GM19463 (cell line): ENCODE results near the gene CHD2.
"Not testable (repeated sequence)": the region's sequence is repeated elsewhere in the genome, so short reads cannot be mapped to it uniquely, and the experiment has no call there.

ENCODE experiments used
- ATAC-seq: cut with Tn5 transposase; IDR thresholded peaks from one replicate; pipeline ENCODE4 v1.9.1; 2021; ENCODE audit warnings: mild to moderate bottlenecking, moderate library complexity; ENCODE audit not compliant: unreplicated experiment

CHD2 gene

DNA sequence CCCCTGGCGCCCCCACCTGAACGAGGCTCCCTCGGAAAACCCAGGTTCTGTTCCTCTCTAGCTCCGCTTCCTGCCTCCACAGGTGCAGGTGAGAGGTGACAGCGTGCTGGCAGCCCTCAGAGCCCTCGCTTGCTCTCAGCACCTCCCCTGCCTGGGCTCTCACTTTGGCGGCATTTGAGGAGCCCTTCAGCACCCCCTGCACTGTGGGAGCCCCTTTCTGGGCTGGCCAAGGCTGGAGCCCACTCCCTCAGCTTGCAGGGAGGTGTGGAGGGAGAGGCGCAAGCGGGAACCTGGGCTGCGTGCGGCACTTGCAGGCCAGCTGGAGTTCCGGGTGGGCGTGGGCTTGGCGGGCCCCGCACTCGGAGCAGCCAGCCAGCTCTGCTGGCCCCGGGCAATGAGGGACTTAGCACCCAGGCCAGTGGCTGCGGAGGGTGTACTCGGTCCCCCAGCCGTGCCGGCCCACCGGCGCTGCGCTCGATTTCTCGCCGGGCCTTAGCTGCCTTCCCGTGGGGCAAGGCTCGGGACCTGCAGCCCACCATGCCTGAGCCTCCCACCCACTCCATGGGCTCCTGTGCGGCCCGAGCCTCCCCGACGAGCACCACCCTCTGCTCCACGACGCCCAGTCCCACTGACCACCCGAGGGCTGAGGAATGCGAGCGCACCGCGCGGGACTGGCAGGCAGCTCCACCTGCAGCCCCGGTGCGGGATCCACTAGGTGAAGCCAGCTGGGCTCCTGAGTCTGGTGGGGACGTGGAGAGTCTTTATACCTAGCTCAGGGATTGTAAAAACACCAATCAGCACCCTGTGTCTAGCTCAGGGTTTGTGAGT, 131.6 kb downstream of the CHD2 start:
- ATAC-seq, result not testable (repeated sequence)

- not testable (repeated sequence) for ATAC-seq
Observed at GRCh38 chr15:93032515-93033206, 132.5 kb downstream of the CHD2 start.

GRCh38 chr15:93033434-93034045, 133.4 kb downstream of the CHD2 start:
- no peak for ATAC-seq

GRCh38 chr15:93034512-93034911, 134.4 kb downstream of the CHD2 start:
- ATAC-seq, result no peak

GRCh38 chr15:93035092-93035915, 135.2 kb downstream of the CHD2 start:
- ATAC-seq, result peak; percentile 23

GRCh38 chr15:93035953-93036810, 136.1 kb downstream of the CHD2 start:
- ATAC-seq, result peak; percentile 90

GRCh38 chr15:93036951-93037819, 137.1 kb downstream of the CHD2 start:
- ATAC-seq, result no peak

DNA sequence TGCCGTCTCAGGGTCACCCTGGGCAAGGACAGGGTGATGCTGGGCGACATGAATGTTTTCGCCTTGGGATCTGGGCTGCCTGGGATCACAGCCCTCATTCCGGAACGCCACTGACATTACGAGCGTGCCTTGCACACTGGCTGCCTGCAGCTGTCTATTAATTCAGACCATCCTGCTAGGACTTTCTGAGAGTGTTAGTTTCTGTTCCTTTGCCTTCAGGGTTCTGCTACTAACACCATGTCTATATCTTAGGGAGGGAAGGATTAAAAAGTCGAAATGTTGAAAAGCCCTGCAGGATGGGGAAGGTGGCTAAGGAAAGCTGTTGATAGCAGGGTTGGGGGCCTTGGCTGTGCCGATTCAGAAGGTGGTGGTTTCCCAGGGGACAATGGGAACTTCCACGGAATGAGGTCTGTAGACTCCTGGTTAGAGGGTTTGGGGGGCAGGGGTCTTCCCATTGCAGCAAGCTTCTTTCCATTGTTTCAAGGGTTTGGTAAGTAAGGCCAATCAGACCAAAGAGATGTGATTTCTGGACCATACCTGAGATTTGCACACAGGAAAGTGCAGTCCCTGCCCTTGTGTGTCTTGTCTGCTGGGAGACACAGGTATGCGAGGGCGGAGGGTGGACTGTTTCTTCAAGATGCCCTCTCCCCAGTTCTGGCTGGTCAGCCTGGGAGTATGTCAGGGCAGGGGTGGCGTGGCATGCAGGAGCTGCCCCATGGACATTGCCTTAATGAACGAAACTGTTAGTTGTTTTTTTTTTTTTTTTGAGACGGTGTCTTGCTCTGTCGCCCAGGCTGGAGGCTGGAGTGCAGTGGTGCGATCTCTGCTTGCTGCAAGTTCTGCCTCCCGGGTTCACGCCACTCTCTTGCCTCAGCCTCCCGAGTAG, 137.9 kb downstream of the CHD2 start:
- ATAC-seq, result no peak

DNA sequence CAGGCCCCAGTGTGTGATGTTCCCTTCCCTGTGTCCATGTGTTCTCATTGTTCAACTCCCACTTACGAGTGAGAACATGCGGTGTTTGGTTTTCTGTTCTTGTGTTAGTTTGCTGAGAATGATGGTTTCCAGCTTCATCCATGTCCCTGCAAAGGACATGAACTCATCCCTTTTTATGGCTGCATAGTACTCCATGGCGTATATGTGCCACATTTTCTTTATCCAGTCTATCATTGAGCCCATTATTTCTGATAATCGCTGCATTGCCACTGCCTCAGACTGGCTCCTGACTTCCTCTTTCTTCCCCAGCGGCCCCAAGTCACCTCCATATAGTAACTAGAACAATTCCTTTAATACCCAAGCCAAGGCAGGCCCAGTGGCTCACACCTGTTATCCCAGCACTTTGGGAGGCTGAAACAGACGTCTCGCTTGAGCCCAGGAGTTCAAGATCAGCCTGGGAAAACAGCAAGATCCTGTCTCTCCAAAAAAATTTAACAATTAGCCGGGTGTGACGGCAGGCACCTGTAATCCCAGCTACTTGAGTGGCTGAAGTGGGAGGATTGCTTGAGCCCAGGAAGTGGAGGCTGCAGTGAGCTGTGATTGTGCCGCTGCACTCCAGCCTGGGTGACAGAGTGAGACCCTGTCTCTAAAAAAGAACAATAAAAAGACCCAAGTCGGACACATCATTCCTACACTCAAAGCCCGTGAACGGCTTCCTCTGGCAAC, 139.6 kb downstream of the CHD2 start:
- not testable (repeated sequence) for ATAC-seq

DNA sequence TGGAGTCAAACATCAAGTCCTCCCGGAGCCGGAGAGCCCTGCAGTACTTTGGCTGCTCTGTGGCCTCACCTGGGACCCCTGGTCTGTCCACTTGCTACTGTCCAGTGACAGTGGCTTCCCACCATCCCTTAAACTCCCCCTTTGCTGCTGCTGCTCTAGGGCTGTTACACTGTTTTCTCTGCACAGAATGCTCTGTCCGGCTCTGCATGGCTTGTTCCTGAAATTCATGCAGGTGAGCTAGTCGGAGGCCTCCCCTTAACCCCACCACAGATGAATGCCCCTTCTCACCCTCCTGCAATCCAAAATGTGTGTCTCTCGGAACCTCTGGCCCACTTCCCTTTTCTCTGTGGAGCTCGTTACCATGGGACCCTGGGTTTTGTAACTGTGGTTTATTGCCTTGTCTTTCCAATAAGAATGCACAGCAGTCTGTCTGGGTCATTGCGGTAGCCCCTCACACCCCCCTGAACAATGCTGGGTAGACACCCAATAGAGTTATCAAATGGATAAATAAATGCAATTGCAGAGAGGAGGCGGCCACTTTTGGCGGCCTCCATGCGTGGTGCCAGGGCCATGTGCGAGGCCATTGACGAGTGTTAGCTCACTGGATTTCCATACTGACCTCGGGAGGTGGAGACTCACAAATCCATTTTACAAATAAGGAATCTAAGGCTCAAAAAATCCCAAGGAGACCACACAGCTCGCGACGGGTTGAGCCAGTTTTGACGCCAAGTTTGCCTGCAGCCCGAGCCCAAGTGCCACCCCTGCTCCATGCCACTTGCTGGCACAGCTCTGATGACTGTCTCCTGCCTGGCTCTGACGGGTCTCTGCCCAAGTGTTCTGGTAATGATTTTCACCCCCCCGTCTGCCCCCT, 140.4 kb downstream of the CHD2 start:
- ATAC-seq, result no peak

- ATAC-seq, result no peak
Observed at GRCh38 chr15:93041159-93041547, 141.0 kb downstream of the CHD2 start.

GRCh38 chr15:93042211-93042610, 142.1 kb downstream of the CHD2 start:
- ATAC-seq, result no peak

DNA sequence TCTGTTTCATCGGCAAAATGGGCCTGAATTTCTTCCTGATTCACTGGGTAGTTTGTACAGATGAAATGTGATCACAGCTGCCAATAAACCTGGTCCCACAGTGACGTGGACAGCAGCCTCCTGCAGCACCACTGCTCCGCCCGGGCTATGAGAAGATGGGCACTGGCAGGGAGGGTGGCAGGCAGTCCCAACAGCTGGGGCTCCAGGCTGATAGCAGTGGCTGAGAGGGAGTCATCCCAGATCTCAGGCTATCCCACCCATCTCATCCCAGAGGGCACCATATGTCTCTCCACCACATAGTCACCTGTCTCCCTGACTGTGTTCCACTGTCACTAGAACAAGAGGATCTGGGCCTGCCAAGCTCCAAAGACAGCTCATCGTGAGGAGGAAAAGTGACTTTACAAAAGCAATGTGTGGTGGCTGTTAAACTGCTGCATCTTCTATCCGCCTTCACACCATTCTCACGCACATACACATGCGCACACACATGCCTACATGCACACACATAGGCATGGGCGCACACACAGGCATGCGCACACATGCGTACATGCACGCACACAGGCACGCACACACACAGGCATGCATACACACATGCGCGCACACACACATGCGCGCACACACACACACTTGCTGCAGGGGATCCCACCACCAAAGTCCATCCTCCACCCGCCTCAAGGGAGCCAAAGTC, 142.7 kb downstream of the CHD2 start:
- no peak for ATAC-seq

DNA sequence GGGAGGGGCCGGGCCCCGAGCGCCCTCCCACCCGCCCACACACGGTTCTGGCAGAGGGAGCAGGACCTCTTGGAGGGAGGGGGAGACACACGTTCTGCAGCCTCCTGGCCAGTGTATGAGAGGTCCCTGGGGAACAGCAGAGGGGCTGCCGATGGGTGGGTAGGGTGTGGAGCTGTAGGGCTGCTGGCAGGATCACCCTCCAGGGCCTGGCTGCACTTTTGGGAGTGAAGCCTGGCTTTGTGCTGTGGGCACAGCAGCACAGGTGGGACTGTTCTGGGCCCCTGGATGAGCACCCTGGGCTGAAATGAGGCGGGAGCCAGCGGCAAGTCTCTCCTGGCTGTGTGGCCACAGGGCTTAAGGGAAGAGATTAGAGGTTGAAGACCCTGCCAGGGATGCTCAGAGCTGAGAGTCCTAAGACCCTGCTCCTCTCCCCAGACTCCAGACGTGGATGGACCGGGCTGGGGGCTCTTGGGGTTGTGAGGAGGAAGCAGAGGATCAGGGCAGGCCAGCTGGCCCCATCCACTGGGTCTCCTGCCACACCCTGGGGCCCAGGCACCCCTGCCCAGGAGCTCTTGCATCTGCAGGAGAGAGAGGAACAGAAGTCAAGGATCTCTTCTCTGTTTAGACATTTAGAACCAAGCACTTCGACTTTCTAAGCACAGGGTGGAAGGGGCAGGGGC, 143.6 kb downstream of the CHD2 start:
- no peak for ATAC-seq
